Astrocyte (in vitro differentiated cells and primary cell): ENCODE measurements around the gene SRR.
A peak's percentile ranks its signal among the peaks of the same experiment; 100 is the strongest.

Experiments used
- EZH2 ChIP-seq: IDR thresholded peaks from 2 replicates; pipeline ENCODE4 v1.6.1; 2012; ENCODE audit warnings: mild to moderate bottlenecking, low read length, inconsistent platforms; ENCODE audit not compliant: insufficient read depth
- TF ChIP-seq, protein P1 (sequence below): IDR thresholded peaks from 2 replicates; pipeline ENCODE4 v1.5.1; 2011; ENCODE audit warnings: low read depth, mild to moderate bottlenecking, inconsistent platforms, low read length, moderate library complexity; ENCODE audit not compliant: insufficient read depth

DNA sequence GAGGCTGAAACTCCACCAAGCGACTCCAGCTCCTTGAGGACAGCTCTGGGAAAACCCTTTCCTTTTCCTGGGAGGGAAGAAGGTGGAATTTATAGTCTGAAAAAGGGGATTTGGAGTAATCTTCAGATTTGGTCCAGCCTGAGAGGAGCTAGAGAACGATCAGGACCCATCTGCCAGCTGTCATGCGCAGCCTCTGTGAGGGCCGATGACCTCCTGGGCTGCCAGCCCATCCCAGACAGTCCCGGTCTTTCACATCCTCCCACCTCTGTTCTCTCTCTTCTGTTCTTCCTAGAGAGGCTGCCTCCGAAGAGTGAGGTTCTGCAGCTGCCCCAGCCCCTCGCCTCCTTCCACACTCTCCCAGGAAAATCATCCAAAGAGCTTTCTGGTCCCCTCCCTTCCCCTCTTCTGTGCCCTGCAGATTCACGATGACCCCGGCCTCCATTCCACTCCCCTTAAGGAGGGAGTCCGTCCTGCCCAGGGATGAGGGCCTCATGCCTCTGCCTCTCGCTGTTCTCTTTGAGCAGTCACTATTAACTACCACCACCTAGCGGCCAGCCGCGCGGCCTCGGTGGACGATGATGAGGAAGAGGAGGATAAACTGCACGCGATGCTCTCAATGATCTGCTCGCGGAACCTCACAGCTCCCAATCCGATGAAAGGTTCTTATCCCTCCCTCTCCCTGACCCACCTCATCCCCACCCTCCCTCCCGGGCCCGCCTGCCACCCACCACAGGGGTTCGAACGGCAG lies 63.2 kb downstream of the SRR start:
- TF ChIP-seq, protein P1, sequence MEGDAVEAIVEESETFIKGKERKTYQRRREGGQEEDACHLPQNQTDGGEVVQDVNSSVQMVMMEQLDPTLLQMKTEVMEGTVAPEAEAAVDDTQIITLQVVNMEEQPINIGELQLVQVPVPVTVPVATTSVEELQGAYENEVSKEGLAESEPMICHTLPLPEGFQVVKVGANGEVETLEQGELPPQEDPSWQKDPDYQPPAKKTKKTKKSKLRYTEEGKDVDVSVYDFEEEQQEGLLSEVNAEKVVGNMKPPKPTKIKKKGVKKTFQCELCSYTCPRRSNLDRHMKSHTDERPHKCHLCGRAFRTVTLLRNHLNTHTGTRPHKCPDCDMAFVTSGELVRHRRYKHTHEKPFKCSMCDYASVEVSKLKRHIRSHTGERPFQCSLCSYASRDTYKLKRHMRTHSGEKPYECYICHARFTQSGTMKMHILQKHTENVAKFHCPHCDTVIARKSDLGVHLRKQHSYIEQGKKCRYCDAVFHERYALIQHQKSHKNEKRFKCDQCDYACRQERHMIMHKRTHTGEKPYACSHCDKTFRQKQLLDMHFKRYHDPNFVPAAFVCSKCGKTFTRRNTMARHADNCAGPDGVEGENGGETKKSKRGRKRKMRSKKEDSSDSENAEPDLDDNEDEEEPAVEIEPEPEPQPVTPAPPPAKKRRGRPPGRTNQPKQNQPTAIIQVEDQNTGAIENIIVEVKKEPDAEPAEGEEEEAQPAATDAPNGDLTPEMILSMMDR: peak; percentile 17
- TF ChIP-seq EZH2: no peak
